Measurements from ENCODE around the gene NRGN. TPM values are rescaled to one million over a fixed set of nuclear protein-coding genes. Genes with fewer than 3 reads are reported as not detected.

Gene NRGN
- total RNA-seq, 4 donors from 2014 or later, result 0.51 to 0.52 TPM; not detected in 2

GRCh38 chr11:124751741-124752470 lies 12.2 kb downstream of the NRGN start, which contains the start of gene VSIG2:
Gene VSIG2, minus strand, starts transcription at chr11:124752255. Its CDS starts 118 bp downstream, at chr11:124752137.
- in situ Hi-C loops (cut with MboI; ENCODE audit: low sequenced_read_pairs in 4 of 4), result no loop called here
- H3K9me3 ChIP-seq, result no peaks in the 10 kb centered on the region
- intact Hi-C loops (cut with DNase I; ENCODE audit: low total_unique reads), result no loop called here
- ATAC-seq, result no peak
- no peak for TF ChIP-seq POLR2A (IDR thresholded peaks at IDR 0.05)
- H3K27me3 ChIP-seq, result peaks cover 21 to 50% (median 37%) of the 10 kb centered on the region in 3 donors
- no peak within 1 kb of the TSS for H3K27ac ChIP-seq
- H3K36me3 ChIP-seq, result peaks cover 0 to 3% of the 10 kb centered on the region in 2 donors
- H3K4me3 ChIP-seq, result no peak within 1 kb of the TSS
- DNase-seq, result no peak
- H3K4me1 ChIP-seq, result no peaks in the 10 kb centered on the region

- Histone ChIP-seq H3K4me3 (no peak overlapping the region), H3K36me3 (peaks cover 0 to 3% of the 10 kb centered on the region in 2 donors), H3K27ac (no peak overlapping the region), H3K9me3 (no peaks in the 10 kb centered on the region), H3K27me3 (peaks cover 27 to 50% (median 42%) of the 10 kb centered on the region in 3 donors), H3K4me1 (peaks cover 0 to 3% of the 10 kb centered on the region in 2 donors)
- DNase-seq (no peak), ATAC-seq (no peak)
- intact Hi-C loops (cut with DNase I; ENCODE audit: low total_unique reads), result no loop called here
- TF ChIP-seq POLR2A (IDR thresholded peaks at IDR 0.05), result no peak
- in situ Hi-C loops (cut with MboI; ENCODE audit: low sequenced_read_pairs in 4 of 4), result no loop called here
Observed at GRCh38 chr11:124752471-124753102, 12.8 kb downstream of the NRGN start.

DNA sequence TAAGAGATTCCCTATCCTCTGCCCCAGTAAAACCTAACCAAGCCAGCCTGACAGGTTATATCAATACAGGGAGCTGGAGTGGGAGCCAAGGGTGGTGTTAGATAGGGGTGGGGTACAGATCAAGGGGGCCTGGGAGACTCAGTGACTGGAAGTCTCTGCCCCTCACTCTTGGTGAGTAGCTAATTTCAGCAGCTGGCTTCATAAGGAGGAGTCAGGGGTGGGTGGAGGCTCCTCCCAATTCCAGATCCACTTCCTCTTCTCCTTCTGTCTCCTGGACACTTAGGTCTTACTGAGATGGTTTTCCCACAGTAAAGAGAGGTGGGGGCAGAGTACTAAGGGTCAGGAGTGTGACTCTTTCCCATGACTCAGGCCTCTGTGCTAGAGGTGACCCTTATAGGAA lies 13.5 kb downstream of the NRGN start:
- Histone ChIP-seq H3K27ac (no peak overlapping the region), H3K27me3 (peaks cover 34 to 50% (median 48%) of the 10 kb centered on the region in 3 donors), H3K9me3 (no peaks in the 10 kb centered on the region), H3K4me1 (peaks cover 3 to 6% of the 10 kb centered on the region in 2 donors), H3K4me3 (no peak overlapping the region), H3K36me3 (peaks cover 0 to 3% of the 10 kb centered on the region in 2 donors)
- in situ Hi-C loops (cut with MboI; ENCODE audit: low sequenced_read_pairs in 4 of 4) (no loop called here), intact Hi-C loops (cut with DNase I; ENCODE audit: low total_unique reads) (no loop called here)
- no peak for DNase-seq
- ATAC-seq, result no peak
- TF ChIP-seq CTCF (IDR thresholded peaks at IDR 0.05 in 4 of 5, conservative IDR thresholded peaks at IDR 0.05 in 1 of 5), result no peak
- TF ChIP-seq POLR2A (IDR thresholded peaks at IDR 0.05), result no peak

DNA sequence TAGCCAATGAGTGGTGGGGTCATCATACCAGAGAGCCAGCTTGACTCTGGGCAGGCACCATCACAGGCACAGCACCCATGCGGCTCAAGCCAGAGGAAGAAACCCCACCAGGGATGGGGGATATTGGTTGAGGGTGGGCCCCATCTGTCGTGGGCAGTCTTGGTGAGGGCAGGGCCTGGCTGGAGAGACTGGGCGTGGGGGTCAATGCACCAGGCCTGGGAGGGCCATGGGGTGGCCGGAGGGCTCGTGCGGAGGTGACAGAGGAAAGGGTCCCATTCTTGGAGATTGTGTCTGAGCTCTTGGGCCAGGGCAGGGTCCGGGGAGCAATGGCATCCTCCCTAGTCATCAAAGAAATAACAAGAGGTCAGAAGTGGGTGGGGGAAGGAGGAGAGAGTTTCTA lies 13.9 kb downstream of the NRGN start:
- TF ChIP-seq CTCF (IDR thresholded peaks at IDR 0.05 in 4 of 5, conservative IDR thresholded peaks at IDR 0.05 in 1 of 5) (no peak), POLR2A (IDR thresholded peaks at IDR 0.05) (no peak)
- Histone ChIP-seq H3K4me3 (no peak overlapping the region), H3K27ac (no peak overlapping the region), H3K4me1 (peaks cover 8 to 9% of the 10 kb centered on the region in 2 donors), H3K27me3 (peaks cover 38 to 51% (median 50%) of the 10 kb centered on the region in 3 donors), H3K36me3 (peaks cover 0 to 3% of the 10 kb centered on the region in 2 donors), H3K9me3 (no peaks in the 10 kb centered on the region)
- ATAC-seq (no peak), DNase-seq (no peak)
- intact Hi-C loops (cut with DNase I; ENCODE audit: low total_unique reads) (no loop called here), in situ Hi-C loops (cut with MboI; ENCODE audit: low sequenced_read_pairs in 4 of 4) (no loop called here)

- peaks cover 38 to 55% (median 53%) of the 10 kb centered on the region in 3 donors for H3K27me3 ChIP-seq
- in situ Hi-C loops (cut with MboI; ENCODE audit: low sequenced_read_pairs in 4 of 4) (no loop called here), intact Hi-C loops (cut with DNase I; ENCODE audit: low total_unique reads) (no loop called here)
- peaks cover 0 to 3% of the 10 kb centered on the region in 2 donors for H3K36me3 ChIP-seq
- DNase-seq, result no peak
- TF ChIP-seq POLR2A (IDR thresholded peaks at IDR 0.05) (no peak), CTCF (IDR thresholded peaks at IDR 0.05 in 4 of 5, conservative IDR thresholded peaks at IDR 0.05 in 1 of 5) (no peak)
- no peak for ATAC-seq
- H3K4me1 ChIP-seq, result peaks cover 9 to 16% of the 10 kb centered on the region in 2 donors
- H3K4me3 ChIP-seq, result no peak overlapping the region
- no peaks in the 10 kb centered on the region for H3K9me3 ChIP-seq
- H3K27ac ChIP-seq, result peak overlapping the region in 1 of 4 donors; percentile 26
Observed at GRCh38 chr11:124754309-124754708, 14.6 kb downstream of the NRGN start.
